ENCODE data around the gene TNFRSF13B.

TNFRSF13B gene

GRCh38 chr17:16954521-16954920 is 17.4 kb downstream of the TNFRSF13B start:
- no peaks in the 10 kb centered on the region for H3K27me3 ChIP-seq (ENCODE audit: low read length)
- H3K4me2 ChIP-seq (ENCODE audit: low read depth, low read length, poor library complexity, severe bottlenecking), result no peak overlapping the region

GRCh38 chr17:16953841-16954240 is 18.1 kb downstream of the TNFRSF13B start:
- Histone ChIP-seq H3K27me3 (ENCODE audit: low read length) (no peaks in the 10 kb centered on the region), H3K9ac (ENCODE audit: low read length) (no peak overlapping the region), H3K4me2 (ENCODE audit: low read depth, low read length, poor library complexity, severe bottlenecking) (no peak overlapping the region), H3K79me2 (ENCODE audit: insufficient read depth, low read length) (peaks cover 72% of the 10 kb centered on the region), H3K27ac (ENCODE audit: low read depth, low read length) (no peak overlapping the region), H3K9me2 (replicated peaks; ENCODE audit: insufficient read depth, low read length) (no peaks in the 10 kb centered on the region), H3K9me3 (ENCODE audit: insufficient read depth, low read length) (no peaks in the 10 kb centered on the region), H3K4me3 (ENCODE audit: insufficient read depth, low read length, poor library complexity, severe bottlenecking) (no peak overlapping the region), H3F3A (ENCODE audit: insufficient read depth) (peaks cover 6% of the 10 kb centered on the region; the same call in 1 of the 2 replicates), H2AFZ (ENCODE audit: low read depth, low read length, severe bottlenecking) (no peak overlapping the region), H4K20me1 (ENCODE audit: low read depth, low read length) (no peaks in the 10 kb centered on the region), H3K36me3 (ENCODE audit: low read length) (peaks cover 33% of the 10 kb centered on the region)
- TF ChIP-seq EZH2phosphoT487 (conservative IDR thresholded peaks at IDR 0.05; ENCODE audit: low read length) (no peak), CTCF (IDR thresholded peaks at IDR 0.05; ENCODE audit: insufficient read depth, low read length, poor library complexity, severe bottlenecking) (no peak)

More at GRCh38 chr17:16954521-16954920, 17.4 kb downstream of the TNFRSF13B start:
- no peak overlapping the region for H3K27ac ChIP-seq (ENCODE audit: low read depth, low read length)
- no peak for TF ChIP-seq CTCF (IDR thresholded peaks at IDR 0.05; ENCODE audit: insufficient read depth, low read length, poor library complexity, severe bottlenecking)
- no peaks in the 10 kb centered on the region for H3K9me3 ChIP-seq (ENCODE audit: insufficient read depth, low read length)
- peaks cover 26% of the 10 kb centered on the region for H3K36me3 ChIP-seq (ENCODE audit: low read length)
- H3K79me2 ChIP-seq (ENCODE audit: insufficient read depth, low read length), result peaks cover 79% of the 10 kb centered on the region
- no peak overlapping the region for H2AFZ ChIP-seq (ENCODE audit: low read depth, low read length, severe bottlenecking)
- peaks cover 6% of the 10 kb centered on the region; the same call in 1 of the 2 replicates for H3F3A ChIP-seq (ENCODE audit: insufficient read depth)
- H3K4me3 ChIP-seq (ENCODE audit: insufficient read depth, low read length, poor library complexity, severe bottlenecking), result no peak overlapping the region
- no peaks in the 10 kb centered on the region for H4K20me1 ChIP-seq (ENCODE audit: low read depth, low read length)
- H3K9me2 ChIP-seq (replicated peaks; ENCODE audit: insufficient read depth, low read length), result no peaks in the 10 kb centered on the region
- no peak overlapping the region for H3K9ac ChIP-seq (ENCODE audit: low read length)

- no peak for TF ChIP-seq CTCF (IDR thresholded peaks at IDR 0.05; ENCODE audit: insufficient read depth, low read length, poor library complexity, severe bottlenecking)
- no peak for TF ChIP-seq EZH2phosphoT487 (conservative IDR thresholded peaks at IDR 0.05; ENCODE audit: low read length)
- Histone ChIP-seq H3K9me3 (ENCODE audit: insufficient read depth, low read length) (no peaks in the 10 kb centered on the region), H4K20me1 (ENCODE audit: low read depth, low read length) (no peaks in the 10 kb centered on the region), H2AFZ (ENCODE audit: low read depth, low read length, severe bottlenecking) (no peak overlapping the region), H3K79me2 (ENCODE audit: insufficient read depth, low read length) (peaks cover 67% of the 10 kb centered on the region), H3K9ac (ENCODE audit: low read length) (no peak overlapping the region), H3K4me2 (ENCODE audit: low read depth, low read length, poor library complexity, severe bottlenecking) (no peak overlapping the region), H3K4me3 (ENCODE audit: insufficient read depth, low read length, poor library complexity, severe bottlenecking) (no peak overlapping the region), H3K36me3 (ENCODE audit: low read length) (peaks cover 37% of the 10 kb centered on the region), H3K27me3 (ENCODE audit: low read length) (no peaks in the 10 kb centered on the region), H3F3A (ENCODE audit: insufficient read depth) (peaks cover 6% of the 10 kb centered on the region; the same call in 1 of the 2 replicates), H3K27ac (ENCODE audit: low read depth, low read length) (no peak overlapping the region), H3K9me2 (replicated peaks; ENCODE audit: insufficient read depth, low read length) (no peaks in the 10 kb centered on the region)
Measured at GRCh38 chr17:16953347-16953746, 18.6 kb downstream of the TNFRSF13B start.

Measured in SU-DHL-6 (cell line).